GM12878 (cell line): ENCODE measurements around the gene PRSS12. TPM values are rescaled to one million over a fixed set of nuclear protein-coding genes. Genes with fewer than 3 reads are reported as not detected.

Experiments
- ATAC-seq: fragments of 200-7000 bp; cut with Tn5 transposase; 3 replicates; pipeline ENCODE4 v1.9.1; 2020; ENCODE audit warnings: mild to moderate bottlenecking, moderate library complexity
- BruUV-seq: library from RNA; stranded (reverse); fragments of 400-500 nt; replicated peaks from 2 replicates; lab custom pipeline; 2021; lab: Mats Ljungman, UMichigan
- CTCF ChIA-PET: fragments of 300-600 bp; sonication (Branson Sonifier 250); formaldehyde crosslinking; extraction: SDS; loops from one replicate; lab custom pipeline; 2021; ENCODE audit warnings: inconsistent platforms; lab: Yijun Ruan, JAX
- POLR2A ChIA-PET: fragments of 350-600 bp; formaldehyde crosslinking; extraction: SDS; loops from one replicate; lab custom pipeline; 2021; ENCODE audit warnings: inconsistent platforms; lab: Charles Lee
- RAD21 ChIA-PET: fragments of 300-600 bp; sonication (Branson Sonifier 250); formaldehyde crosslinking; loops from one replicate; lab custom pipeline; 2023; ENCODE audit warnings: antibody characterized with exemption; ENCODE audit not compliant: unreplicated experiment; lab: Charles Lee
- SMC1A ChIA-PET: fragments of 300-600 bp; sonication (Branson Sonifier 250); formaldehyde crosslinking; loops from one replicate; lab custom pipeline; 2023; ENCODE audit not compliant: unreplicated experiment, uncharacterized antibody; lab: Charles Lee
- DNase-seq: peaks from one replicate; pipeline ENCODE4 v3.0.0-alpha.2; 2011; ENCODE audit warnings: low read depth, low spot score
- FAIRE-seq: peaks from 3 replicates; lab custom pipeline; 2011; peaks lifted over from hg19 to GRCh38; lab: Jason Lieb, UNC
- H2AFZ ChIP-seq: 2 replicates; pipeline ENCODE4 v1.6.0; 2011; ENCODE audit warnings: low read depth, low read length, control low read depth; ENCODE audit not compliant: control insufficient read depth
- H3K27ac ChIP-seq: 2 replicates; pipeline ENCODE4 v1.5.1; 2011; ENCODE audit warnings: control low read depth; ENCODE audit not compliant: control insufficient read depth, insufficient read depth
- H3K27me3 ChIP-seq, 2 experiments: replicated peaks in 1 of 2; 2 replicates each; pipeline versions ENCODE4 v1.6.0 to v1.6.1; 2011; ENCODE audit warnings: low read length in 1 of 2; ENCODE audit not compliant: control insufficient read depth in 2 of 2, insufficient read depth in 2 of 2
- H3K36me3 ChIP-seq, 2 experiments: 2 replicates each; pipeline ENCODE4 v1.5.1; 2011; ENCODE audit warnings: low read length in 1 of 2; ENCODE audit not compliant: control insufficient read depth in 2 of 2, insufficient read depth in 2 of 2
- H3K4me1 ChIP-seq: 2 replicates; pipeline ENCODE4 v1.6.1; 2011; ENCODE audit warnings: mild to moderate bottlenecking, low read length, moderate library complexity, mixed read lengths; ENCODE audit not compliant: control insufficient read depth, insufficient read depth
- H3K4me2 ChIP-seq: 2 replicates; pipeline ENCODE4 v1.6.0; 2011; ENCODE audit warnings: control low read depth; ENCODE audit not compliant: control insufficient read depth, insufficient read depth
- H3K4me3 ChIP-seq: fragments of 200-600 bp; sonication (generic); 2 replicates; pipeline ENCODE4 v1.5.1; 2016
- H3K79me2 ChIP-seq: 2 replicates; pipeline ENCODE4 v1.6.0; 2011; ENCODE audit warnings: low read length; ENCODE audit not compliant: control insufficient read depth, insufficient read depth
- H3K9ac ChIP-seq: 2 replicates; pipeline ENCODE4 v1.8.0; 2011; ENCODE audit warnings: low read length, control low read depth, mixed read lengths; ENCODE audit not compliant: control insufficient read depth, insufficient read depth
- H3K9me3 ChIP-seq: replicated peaks from 3 replicates; pipeline ENCODE4 v1.5.1; 2011; ENCODE audit warnings: mild to moderate bottlenecking, low read length; ENCODE audit not compliant: control insufficient read depth, insufficient read depth
- H4K20me1 ChIP-seq: 2 replicates; pipeline ENCODE4 v1.6.0; 2011; ENCODE audit not compliant: control insufficient read depth, insufficient read depth
- HDAC2 ChIP-seq: fragments of 200-600 bp; sonication (generic); IDR thresholded peaks from 2 replicates; pipeline ENCODE4 v1.6.1; 2017
- NFYB ChIP-seq: IDR thresholded peaks from 2 replicates; pipeline ENCODE4 v1.6.1; 2011; ENCODE audit warnings: low read depth, mild to moderate bottlenecking, low read length, improper control_type of control experiment, moderate library complexity; ENCODE audit not compliant: insufficient read depth
- SIX5 ChIP-seq: IDR thresholded peaks from 2 replicates; pipeline ENCODE4 v1.6.1; 2011; ENCODE audit warnings: mild to moderate bottlenecking, low read depth, low read length, moderate library complexity; ENCODE audit not compliant: severe bottlenecking
- YY1 ChIP-seq: IDR thresholded peaks from 2 replicates; pipeline ENCODE4 v1.6.1; 2011; ENCODE audit warnings: low read depth, mild to moderate bottlenecking, low read length
- ZNF622 ChIP-seq: fragments of 450-650 bp; IDR thresholded peaks from 2 replicates; pipeline ENCODE4 v1.6.1; 2017; ENCODE audit warnings: mild to moderate bottlenecking, inconsistent platforms
- WGBS: methylation state at CpG from one replicate; pipeline ENCODE4 v1.1.6; 2016; ENCODE audit warnings: low lambda C conversion rate; ENCODE audit not compliant: insufficient replicate concordance, insufficient coverage; ENCODE audit errors: missing lambda C conversion rate; 5-methylcytosine and 5-hydroxymethylcytosine counted together
- in situ Hi-C: fragments of 300-500 bp; cut with MboI; formaldehyde crosslinking; loops from 9 replicates; pipeline ENCODE4 v1.14.3; 2018; ENCODE audit warnings: mixed read lengths
- intact Hi-C: fragments of 100-400 bp; cut with micrococcal nuclease; formaldehyde crosslinking; loops from one replicate; pipeline ENCODE4 v1.14.2; 2022; ENCODE audit not compliant: unreplicated experiment
- polyA plus RNA-seq, 11 experiments: library from polyadenylated mRNA; depleted of rRNA in 4 of 11; unstranded in 6 of 11; stranded (reverse) in 5 of 11; fragments of >200 nt; fragmentation: Nextera tagmentation in 4 of 11; fragmentation: Illumina TruSeq in 1 of 11; extraction: Ambion mirVana in 4 of 11; extraction: Trizol in 1 of 11; gene quantifications; 1 replicate in 1 of 11; 2 replicates in 10 of 11; pipeline versions ENCODE4 v1.2.1 to v1.2.3, GENCODE V29; 2011 to 2016; ENCODE audit warnings: inconsistent platforms in 2 of 11, missing spikeins in 2 of 11, low read depth in 1 of 11
- total RNA-seq, 4 experiments: library from RNA; depleted of rRNA in 3 of 4; stranded (reverse); fragments of >200 nt in 3 of 4; fragmentation: Illumina TruSeq in 1 of 4; extraction: Trizol in 1 of 4; gene quantifications; 2 replicates each; pipeline versions ENCODE4 v1.2.1 to v1.2.3, GENCODE V29; 2013 to 2021
- TF ChIP-seq, protein P1 (sequence below): IDR thresholded peaks from 2 replicates; pipeline ENCODE4 v1.6.1; 2012; ENCODE audit warnings: improper control_type of control experiment, low read depth, low read length; ENCODE audit not compliant: insufficient replicate concordance
- TF ChIP-seq, protein P2 (sequence below): fragments of 450-650 bp; IDR thresholded peaks from 2 replicates; pipeline ENCODE4 v1.6.1; 2017; ENCODE audit warnings: mild to moderate bottlenecking, low read depth, inconsistent platforms; ENCODE audit not compliant: poor library complexity, severe bottlenecking
- TF ChIP-seq, protein P3 (sequence below): IDR thresholded peaks from 2 replicates; pipeline ENCODE4 v1.6.1; 2012; ENCODE audit warnings: low read depth, low read length, improper control_type of control experiment

The PRSS12 gene
- total and polyA plus RNA-seq, 10 of the 15 experiments (the other 5 are each of a cell fraction or from before 2014, with no cell fraction given): 0.04 to 0.34 (median 0.11) TPM; not detected in 2

DNA sequence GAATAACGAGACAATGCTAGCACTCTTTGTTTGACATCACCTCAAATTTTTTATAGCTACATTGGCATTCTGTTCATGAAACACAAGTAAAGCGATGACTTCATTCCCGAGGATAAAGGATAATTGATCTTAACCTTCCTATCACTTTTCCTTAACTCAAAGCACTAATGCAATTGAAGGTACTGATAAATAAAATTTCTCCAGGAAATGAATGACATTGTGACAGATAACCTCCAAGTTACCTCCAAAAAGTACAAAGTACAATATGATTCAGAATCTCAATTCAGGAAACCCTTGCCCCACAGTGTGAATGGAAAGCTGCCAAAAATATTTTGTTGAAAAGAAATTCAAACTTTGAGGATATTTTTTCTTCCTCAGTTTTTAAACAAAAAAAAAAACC, 1.8 kb downstream of the PRSS12 start:
- intact Hi-C loops (no loop called here), in situ Hi-C loops (no loop called here)
- Histone ChIP-seq H3K36me3 (no peaks in the 10 kb centered on the region), H3K4me2 (no peak overlapping the region), H3K9ac (no peak overlapping the region), H2AFZ (no peak overlapping the region), H3K79me2 (no peaks in the 10 kb centered on the region), H3K4me1 (no peaks in the 10 kb centered on the region), H4K20me1 (no peaks in the 10 kb centered on the region), H3K9me3 (no peaks in the 10 kb centered on the region), H3K4me3 (no peak overlapping the region), H3K27ac (no peak overlapping the region), H3K27me3 (peaks cover 4 to 7% of the 10 kb centered on the region in 2 experiments)
- 26% methylated on average over 3 of the region's 3 CpGs for WGBS
- POLR2A ChIA-PET: interaction anchor here (0.7 kb wide), 1 partner anchor 13 kb away, joined by 3 read pairs; no protein-coding TSS in a partner anchor
- DNase-seq: no peak
- TF ChIP-seq ZNF622 (no peak), HDAC2 (no peak), SIX5 (no peak), NFYB (no peak), YY1 (no peak)
- TF ChIP-seq, protein P1, sequence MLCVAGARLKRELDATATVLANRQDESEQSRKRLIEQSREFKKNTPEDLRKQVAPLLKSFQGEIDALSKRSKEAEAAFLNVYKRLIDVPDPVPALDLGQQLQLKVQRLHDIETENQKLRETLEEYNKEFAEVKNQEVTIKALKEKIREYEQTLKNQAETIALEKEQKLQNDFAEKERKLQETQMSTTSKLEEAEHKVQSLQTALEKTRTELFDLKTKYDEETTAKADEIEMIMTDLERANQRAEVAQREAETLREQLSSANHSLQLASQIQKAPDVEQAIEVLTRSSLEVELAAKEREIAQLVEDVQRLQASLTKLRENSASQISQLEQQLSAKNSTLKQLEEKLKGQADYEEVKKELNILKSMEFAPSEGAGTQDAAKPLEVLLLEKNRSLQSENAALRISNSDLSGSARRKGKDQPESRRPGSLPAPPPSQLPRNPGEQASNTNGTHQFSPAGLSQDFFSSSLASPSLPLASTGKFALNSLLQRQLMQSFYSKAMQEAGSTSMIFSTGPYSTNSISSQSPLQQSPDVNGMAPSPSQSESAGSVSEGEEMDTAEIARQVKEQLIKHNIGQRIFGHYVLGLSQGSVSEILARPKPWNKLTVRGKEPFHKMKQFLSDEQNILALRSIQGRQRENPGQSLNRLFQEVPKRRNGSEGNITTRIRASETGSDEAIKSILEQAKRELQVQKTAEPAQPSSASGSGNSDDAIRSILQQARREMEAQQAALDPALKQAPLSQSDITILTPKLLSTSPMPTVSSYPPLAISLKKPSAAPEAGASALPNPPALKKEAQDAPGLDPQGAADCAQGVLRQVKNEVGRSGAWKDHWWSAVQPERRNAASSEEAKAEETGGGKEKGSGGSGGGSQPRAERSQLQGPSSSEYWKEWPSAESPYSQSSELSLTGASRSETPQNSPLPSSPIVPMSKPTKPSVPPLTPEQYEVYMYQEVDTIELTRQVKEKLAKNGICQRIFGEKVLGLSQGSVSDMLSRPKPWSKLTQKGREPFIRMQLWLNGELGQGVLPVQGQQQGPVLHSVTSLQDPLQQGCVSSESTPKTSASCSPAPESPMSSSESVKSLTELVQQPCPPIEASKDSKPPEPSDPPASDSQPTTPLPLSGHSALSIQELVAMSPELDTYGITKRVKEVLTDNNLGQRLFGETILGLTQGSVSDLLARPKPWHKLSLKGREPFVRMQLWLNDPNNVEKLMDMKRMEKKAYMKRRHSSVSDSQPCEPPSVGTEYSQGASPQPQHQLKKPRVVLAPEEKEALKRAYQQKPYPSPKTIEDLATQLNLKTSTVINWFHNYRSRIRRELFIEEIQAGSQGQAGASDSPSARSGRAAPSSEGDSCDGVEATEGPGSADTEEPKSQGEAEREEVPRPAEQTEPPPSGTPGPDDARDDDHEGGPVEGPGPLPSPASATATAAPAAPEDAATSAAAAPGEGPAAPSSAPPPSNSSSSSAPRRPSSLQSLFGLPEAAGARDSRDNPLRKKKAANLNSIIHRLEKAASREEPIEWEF: no peak
- TF ChIP-seq, protein P2, sequence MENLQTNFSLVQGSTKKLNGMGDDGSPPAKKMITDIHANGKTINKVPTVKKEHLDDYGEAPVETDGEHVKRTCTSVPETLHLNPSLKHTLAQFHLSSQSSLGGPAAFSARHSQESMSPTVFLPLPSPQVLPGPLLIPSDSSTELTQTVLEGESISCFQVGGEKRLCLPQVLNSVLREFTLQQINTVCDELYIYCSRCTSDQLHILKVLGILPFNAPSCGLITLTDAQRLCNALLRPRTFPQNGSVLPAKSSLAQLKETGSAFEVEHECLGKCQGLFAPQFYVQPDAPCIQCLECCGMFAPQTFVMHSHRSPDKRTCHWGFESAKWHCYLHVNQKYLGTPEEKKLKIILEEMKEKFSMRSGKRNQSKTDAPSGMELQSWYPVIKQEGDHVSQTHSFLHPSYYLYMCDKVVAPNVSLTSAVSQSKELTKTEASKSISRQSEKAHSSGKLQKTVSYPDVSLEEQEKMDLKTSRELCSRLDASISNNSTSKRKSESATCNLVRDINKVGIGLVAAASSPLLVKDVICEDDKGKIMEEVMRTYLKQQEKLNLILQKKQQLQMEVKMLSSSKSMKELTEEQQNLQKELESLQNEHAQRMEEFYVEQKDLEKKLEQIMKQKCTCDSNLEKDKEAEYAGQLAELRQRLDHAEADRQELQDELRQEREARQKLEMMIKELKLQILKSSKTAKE: no peak
- TF ChIP-seq, protein P3, sequence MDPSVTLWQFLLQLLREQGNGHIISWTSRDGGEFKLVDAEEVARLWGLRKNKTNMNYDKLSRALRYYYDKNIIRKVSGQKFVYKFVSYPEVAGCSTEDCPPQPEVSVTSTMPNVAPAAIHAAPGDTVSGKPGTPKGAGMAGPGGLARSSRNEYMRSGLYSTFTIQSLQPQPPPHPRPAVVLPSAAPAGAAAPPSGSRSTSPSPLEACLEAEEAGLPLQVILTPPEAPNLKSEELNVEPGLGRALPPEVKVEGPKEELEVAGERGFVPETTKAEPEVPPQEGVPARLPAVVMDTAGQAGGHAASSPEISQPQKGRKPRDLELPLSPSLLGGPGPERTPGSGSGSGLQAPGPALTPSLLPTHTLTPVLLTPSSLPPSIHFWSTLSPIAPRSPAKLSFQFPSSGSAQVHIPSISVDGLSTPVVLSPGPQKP: no peak
- CTCF ChIA-PET: interaction anchor here (0.9 to 3.3 kb wide), 7 partner anchors 10 to 70 kb away, joined by 3 to 20 read pairs (median 3); no protein-coding TSS in a partner anchor
- no peak for FAIRE-seq
- SMC1A ChIA-PET: interaction anchor here (0.9 to 1.3 kb wide), 3 partner anchors 67 to 239 kb away, joined by 3 to 6 read pairs (median 3); no protein-coding TSS in a partner anchor
- no TSS peak for BruUV-seq
- RAD21 ChIA-PET: no interaction called here
- no peak for ATAC-seq
